GM19328 (cell line): ENCODE results near the gene TCF15.

Source experiments
- ATAC-seq: cut with Tn5 transposase; IDR thresholded peaks from one replicate; pipeline ENCODE4 v1.9.1; 2021; ENCODE audit warnings: mild to moderate bottlenecking, moderate library complexity; ENCODE audit not compliant: unreplicated experiment

TCF15 gene

DNA sequence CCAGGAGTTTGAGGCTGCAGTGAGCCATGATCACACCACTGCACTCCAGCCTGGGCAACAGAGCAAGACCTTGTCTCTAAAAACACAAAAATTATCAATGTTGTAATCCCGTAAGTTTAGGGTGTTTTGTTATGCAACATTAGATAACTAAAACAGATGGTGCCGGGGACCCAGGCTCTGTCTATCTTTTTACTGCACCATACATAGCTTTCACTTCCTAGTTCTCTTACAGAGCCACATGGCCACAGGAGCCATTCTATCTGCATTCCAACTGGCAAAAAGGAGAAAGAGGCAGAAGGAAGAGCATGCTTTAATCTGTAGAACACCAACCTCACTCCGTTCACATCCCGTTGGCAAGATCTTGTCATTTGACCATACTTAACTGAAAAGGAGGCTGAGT, 5.4 kb upstream of the TCF15 start:
- ATAC-seq, result no peak

DNA sequence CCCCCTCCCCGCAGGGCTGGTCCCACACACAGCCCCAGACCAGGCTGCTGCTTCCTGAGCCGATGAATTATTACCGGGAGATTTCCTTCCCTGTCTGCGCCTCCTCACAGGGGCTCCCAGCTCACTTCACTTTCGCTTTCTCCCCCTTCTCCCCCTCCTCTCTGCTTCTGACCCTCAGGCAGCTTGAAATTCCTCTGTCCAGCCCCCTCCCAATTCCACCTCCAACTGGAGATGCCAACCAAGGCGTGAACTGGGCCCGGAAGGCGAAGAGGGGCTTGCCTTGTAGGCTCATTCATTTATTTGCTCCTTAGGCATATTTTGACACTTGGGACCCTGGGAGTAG, 1.7 kb upstream of the TCF15 start:
- no peak for ATAC-seq

DNA sequence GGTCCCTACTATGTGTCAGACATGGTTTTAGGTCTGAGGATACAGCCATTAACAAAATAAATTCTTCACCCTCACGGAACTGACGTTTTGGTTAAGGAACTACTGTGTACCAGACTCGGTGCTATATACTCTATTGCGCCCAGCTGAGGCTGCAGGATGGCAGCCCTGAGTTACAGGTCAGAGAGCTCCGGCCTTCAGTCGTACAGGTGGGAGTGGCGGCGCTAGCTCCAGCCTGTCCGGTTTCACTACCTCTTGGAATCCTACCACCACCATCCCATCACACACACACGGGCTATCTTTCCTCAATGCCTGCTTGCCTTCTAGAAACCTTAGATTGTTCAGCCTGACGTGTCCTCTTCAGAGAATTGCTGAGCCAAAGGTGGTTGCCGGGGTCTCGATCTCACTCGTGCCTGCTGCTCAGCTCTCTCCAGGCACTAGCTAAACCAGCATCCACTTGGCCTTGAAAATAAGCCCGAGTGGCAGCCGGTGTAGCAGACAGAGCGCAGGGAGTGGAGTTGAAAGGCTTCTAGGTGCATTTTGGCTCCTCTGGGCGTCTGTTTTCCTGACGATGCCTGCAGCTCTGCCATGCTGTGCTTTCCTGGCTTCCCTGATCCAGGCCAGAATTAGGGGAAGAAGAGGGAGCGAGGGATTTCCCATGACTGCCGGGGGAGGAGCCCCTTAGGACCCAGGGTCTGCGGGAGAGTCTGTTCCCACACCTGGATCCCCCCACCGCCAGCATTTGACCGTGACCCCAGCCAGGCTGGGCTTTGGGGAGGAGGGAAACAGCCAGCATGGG, 1.1 kb upstream of the TCF15 start:
- ATAC-seq, result no peak

DNA sequence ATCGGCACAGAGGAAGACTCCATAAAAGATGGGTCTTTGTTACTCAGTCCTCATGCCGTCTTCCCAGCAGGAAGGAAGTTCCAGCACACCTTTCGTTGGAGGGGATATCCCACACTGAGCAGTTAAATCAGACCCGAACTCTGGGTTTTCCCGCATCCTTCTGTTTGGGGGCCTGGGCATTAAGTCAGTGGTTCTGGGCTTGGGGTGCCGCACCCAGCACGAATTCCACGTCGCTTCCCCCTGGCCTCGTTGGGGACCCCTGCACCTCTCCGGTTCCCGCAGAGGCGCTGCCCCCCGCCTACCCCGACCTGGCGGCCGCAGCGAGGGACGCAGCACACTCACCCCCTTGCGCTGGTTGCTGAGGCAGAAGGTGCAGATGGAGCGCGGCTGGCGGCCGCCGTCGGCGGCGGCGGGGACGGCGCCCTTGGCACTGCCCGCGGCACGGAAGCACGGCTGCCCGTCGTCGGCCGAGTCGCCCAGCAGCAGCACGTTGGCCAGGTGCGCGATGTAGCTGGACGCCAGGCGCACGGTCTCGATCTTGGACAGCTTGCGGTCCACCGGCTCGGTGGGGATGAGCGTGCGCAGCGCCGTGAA, 641 bp downstream of the TCF15 start:
- ATAC-seq, result no peak

DNA sequence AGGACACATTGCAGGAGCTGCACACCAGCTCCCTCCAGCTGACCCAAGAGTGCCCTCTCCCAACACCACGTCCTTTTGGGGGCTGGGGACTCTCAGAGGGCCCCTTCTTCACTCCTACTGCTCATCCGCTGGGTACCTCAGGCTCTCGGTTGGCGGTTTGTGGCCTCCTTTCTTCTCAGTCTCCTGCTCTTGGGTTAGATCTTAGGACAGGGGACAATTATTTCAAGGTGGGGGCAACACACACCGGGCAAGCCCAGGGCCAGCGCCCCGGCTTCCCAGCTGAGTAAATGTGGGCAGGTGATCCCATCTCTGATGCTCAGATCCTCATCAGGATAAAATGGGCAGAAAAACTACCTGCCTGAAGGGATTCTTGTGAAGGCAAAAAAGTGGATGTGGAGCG, 1.1 kb downstream of the TCF15 start:
- ATAC-seq, result no peak

DNA sequence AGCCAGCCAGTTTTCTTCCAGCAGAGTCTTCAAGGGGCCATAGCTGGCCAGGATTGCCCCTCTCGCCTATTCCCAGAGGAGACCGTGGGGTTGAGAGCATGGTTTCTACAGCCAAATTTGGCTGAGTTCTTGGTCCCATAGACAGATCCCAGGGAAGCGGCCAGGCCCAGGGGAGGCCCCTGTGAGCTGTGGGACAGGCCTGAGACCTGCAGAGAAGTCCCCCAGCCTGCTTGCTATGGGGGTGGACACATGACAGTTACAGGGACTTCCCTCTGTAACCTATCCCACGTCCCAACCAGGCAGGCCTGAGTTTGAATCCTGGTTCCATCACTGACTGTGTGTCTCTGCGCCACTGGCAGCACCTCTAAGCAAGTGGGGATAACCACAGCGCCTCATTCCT, 2.6 kb downstream of the TCF15 start:
- no peak for ATAC-seq

DNA sequence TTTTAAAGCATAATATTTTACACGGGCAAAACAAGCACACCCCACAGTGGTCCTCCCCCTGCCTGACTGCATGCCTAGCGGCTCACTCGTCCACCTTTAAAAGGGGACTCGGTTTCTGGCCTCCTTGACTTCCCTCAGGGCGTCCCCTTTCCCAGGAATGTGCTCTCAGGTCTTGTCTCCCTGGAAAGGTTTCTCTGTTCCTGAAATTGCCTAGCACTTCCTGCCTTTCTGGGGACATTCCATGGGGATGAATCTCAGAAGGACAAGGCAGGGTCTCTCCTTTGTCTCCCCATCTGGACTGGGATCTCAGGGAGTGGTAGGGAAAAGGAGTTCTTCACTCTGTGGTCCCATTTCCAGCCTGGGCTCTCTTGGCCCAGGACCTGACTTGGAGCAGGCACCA, 4.9 kb downstream of the TCF15 start:
- no peak for ATAC-seq

DNA sequence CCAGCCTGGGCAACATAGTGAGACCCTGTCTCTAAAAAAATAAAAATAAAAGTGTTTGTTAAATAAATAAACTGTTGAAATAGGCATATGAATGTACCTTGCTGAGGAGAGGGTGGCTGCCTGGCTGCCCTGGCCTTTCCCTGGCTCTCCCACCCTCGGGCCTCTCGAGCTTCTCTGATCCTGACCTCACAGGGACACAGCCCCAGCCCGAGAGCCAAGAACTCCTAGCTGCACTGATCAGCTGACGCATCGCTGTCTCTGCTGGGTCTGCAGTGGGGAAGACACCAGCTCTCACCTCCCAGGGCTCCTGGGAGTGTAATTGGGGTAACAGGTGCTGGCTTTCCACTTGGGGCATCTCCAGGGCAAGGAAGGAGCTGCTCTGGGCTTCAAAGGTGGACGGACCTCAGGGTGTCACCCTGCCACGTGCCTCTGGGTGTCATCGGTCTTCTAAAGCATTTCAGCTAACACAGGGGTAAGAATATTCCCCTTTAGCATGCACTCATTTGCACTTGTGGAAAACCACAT, 6.9 kb downstream of the TCF15 start:
- ATAC-seq, result no peak

DNA sequence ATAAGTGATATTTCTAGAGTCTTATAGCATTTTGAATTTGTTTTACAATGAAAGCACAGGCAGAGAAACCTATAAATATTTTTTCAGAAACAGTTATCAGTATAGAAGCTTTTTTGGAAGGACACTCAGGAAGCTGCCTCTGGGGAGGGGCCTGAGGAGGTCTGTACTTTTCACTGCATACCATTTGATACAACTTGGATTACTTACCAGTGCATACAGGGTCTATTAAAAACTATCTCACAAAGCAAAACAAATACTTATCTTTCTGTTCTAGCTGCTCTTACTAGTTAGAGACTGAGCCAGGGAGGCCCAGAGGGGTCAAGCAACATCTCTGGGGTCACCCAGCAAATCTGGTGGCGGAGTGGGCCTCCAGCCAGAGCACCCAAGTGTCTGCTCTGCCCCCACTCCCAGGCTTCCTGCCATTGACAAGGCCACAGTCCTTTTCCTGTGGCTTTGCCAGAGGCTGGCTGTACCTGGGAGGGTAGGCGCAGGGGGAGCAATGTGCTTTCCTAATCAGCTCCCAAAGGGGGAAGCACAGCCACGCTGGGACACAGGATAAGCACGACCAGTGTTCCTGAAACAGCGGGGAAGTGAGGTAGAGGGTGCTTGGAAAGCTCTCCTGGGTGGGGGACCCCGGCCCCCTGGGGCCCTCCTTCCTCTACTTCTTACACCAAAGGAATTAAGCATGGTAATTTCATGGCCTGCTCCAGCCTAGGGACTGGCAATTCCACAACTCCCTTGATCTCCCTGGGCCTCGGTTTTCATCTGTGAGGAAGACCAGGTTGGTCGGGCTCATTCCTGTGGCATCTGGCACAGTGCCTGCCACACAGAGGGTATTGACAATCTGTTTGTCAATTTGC, 7.8 kb downstream of the TCF15 start:
- no peak for ATAC-seq

DNA sequence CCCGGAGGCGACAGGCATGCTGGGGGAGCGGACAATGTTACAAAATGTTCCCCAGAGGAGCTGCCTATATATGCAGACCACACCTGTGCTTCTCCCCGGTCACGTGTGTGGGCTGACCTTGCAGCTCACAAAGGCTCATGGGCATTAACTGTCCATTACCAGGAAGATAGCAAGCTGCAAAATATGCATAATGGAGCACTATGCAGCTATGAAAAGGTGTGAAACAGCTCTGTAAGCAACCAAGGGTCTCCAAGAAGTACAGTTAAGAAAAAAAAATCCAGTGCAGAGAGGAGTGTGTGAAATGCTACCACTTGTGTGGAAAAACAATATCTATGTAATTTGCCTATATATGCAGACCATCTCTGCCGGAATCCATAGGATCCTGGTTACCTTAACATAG, 9.4 kb downstream of the TCF15 start:
- ATAC-seq, result no peak

DNA sequence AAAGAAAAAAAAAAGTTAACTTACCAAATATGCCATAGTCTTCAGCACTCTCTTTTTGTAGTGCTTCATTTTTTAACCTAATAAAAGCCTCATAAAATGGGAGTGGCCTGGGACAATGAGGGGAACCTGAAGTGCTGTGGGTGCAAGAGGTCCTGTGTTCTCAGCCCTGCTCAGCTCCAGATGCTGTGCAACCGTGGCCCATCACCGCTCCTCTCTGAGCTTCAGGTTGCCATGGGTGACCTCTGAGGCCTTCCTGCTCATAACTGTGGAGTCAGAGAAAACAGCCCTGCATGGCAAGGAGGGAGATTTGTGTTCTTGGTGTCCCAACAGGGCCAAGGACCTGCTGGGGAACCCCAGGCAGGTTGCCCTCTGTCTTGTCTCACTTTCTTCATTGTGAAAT, 10.0 kb downstream of the TCF15 start:
- no peak for ATAC-seq

DNA sequence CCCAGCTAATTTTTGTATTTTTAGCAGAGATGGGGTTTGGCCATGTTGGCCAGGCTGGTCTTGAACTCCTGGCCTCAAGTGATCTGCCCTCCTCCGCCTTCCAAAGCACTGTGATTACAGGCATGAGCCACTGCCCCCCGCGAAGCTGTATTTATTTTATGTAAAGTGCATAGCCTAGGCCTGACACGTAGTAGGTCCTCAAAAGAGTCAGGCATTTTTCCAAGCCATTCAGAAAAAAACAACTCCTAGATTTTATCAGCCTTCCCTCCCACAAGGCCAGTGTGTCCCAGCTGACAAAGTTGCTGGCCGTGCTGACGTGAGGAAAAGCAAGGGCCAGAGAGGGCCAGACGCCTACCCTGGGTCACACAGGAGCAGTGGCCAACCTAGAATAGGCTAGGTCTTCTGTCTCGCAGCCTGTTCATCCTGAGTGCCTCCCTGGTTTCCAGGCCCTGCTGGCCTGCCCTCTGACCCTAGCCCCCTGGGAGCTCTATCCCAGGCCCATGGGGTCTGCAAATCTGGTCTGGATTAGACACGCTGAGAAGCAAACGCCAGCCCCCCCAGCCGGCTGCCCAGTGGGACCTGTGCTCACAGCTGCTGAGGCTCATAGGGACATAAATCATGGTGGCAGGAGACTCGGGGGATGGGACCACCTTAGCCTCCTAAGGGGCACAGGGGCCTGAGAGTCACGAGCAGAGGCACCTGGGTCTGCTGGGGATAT, 11.8 kb downstream of the TCF15 start:
- no peak for ATAC-seq

DNA sequence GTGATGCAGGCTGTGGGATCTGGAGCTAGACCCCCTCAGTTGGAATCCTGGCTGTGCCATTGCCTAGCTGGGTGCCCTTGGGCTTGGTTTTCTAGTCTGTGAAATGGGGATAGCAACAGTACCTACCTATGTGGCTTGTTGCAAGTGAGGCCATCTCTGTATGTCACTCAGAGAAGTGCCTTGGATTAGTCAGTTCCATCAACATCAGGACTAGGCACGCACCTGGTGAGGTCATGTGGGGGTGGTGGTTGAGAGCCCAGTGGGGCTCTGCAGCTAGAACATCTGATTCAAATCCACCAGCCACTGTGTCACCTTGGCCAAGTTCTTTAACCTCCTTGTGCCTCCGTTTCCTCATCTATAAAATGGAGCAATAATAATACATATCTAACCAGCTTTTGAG, 12.5 kb downstream of the TCF15 start:
- no peak for ATAC-seq

DNA sequence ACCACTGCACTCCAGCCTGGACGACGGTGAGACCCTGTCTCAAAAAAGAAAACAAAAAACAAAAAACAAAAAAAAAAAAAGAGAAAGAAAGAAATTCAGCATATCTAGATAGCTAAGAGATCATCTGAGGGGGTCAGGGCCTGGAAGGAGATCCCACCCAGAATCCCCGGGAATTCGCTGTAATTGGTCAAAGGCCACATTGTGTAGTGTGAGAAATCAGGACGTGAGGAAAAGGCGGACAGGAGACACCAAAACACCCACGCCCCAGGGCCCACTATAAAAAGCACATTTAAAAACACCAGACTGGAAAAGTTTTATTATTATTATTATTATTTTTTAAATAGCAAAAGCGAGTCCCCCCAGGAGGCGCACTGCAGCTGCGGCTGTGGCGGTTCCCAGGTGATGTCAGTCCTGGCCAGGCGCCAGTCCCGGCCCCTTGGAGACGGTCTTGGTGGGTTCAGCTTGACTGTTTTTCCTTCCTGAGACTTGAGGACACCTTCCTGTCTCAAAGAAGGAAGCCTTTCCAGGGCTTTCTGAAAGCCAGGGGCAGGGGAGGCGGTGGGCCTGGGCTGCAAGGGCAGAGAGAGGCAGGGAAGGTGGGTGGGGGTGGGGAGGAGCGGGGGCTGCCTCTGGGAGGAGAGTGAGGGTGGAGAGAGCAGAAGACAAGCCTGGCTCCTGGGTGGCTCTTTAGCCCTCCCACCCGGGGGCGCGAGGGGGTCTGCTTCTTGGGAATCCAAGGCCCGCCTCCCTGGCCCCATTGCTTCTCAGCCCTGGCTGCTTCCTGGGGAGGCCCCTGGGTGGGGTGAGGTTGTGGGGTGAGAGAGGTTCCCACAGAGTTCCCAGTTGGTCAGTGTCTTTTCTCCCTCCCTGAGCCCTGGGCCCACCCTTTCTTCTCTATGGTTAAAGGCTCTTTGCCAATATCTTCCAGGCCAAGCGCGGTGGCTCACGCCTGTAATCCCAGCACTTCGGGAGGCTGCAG, 14.5 kb downstream of the TCF15 start:
- no peak for ATAC-seq

DNA sequence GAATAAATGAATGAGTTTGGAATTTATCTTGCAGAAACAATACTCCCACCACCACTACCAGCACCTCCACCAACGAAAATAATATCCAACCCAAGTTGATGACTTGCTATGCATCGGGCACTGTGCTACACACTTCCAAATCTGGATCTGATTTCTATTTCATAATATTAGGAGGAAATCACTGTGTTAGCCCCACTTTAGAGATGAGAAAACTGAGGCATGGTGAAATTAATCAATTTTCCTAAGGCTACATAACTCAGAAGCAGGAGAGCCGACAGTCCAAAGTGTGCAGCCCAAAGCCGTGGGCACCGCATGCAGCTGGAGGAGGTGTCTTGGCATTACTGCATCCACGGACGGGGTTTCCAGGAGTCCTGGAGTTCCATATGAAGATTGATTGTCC, 17.6 kb downstream of the TCF15 start:
- no peak for ATAC-seq

DNA sequence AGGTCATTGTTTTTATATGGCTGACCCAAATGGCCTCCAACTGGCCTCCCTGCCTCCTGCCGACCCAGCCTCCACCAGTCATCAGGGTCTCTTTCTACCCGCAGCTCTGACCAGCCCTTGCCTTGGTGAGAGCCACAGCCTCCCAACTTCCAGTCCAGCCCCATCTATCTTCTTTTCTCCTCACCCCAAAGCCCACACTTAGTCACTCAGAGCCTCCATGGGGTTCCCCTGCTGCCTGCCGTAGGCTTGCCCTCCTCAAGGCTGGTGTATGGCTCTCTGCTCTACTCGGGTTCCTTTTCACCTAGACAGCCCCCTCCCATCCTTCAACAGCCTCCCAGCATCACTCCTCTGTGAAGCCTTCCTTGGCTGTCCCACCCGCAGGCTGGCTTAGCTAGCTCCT, 18.2 kb downstream of the TCF15 start:
- ATAC-seq, result no peak

DNA sequence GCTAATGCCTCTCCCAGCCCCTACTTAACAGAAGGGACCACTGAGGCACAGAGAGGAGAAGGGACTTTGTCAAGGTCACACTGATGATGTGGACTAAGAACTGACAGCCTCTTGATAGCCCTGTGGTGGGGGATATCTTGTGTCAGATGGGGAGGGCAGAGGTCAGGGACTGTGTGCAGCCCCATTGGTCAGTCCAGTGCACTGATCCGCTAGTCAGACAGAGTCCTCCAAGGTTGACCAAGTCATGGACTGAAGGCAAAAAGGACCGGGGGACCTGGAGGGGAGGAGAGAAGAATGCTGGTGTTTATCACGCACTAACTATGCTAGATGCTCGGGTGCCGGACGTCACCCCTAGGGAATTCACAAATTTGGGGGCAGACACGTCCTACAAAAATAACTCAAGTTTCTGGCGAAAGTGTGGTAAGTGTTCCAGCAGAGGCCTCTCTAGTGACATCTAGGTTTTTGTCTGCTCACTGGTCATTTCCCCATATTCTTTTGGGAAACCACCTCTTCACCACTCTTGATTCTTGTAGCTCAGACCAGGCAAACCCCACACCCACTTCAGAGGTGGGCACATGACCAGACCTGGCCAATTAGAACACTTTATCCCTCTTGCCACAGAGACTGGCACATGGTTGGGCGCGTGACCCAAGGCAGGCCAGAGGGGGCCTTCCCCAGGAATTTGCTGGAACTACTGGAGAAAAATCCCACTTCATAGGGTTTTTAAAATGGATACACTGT, 21.0 kb downstream of the TCF15 start:
- no peak for ATAC-seq

DNA sequence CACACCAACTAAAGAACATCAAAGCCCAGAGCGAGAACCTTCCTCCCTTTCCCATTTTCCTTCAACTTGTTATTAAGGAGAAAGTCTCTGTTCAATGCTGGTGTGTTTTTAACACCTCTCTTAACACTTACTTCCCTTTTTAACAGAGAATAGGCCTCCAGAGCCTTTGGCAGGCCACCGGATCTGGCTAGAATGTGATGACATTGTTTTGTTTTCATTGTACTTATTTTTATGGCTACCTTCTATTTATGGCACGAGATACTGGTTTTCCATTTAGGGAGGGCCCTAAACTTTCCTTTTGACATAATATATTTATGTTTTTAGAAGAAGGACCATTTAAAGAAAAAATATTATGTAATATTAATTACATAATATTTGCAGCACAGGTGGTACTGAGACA, 21.6 kb downstream of the TCF15 start:
- ATAC-seq, result no peak

DNA sequence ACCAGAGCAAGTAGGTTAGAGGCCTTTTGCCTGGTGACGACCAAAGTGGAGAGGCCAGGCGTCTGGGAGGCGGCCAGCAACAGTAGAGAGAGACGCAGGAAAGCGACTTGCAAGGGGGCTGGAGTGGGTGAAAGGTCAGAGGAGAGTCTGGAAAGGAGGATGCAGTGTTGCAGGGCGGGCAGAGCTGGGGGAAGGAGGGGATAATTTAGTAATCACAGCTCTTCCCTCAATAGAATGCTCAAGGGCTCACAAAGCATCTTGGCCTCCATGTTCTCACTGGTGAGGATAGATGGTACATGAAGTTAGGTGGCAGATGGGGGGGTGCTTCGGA, 25.2 kb downstream of the TCF15 start:
- no peak for ATAC-seq
